Kidney (tissue), 14 donors: ENCODE results near the gene CTNNA2. TPM values are rescaled to one million over a fixed set of nuclear protein-coding genes. Genes with fewer than 3 reads are reported as not detected.

Source experiments
- DNase-seq, 5 donors: peaks; one replicate each; pipeline ENCODE4 v3.0.0-alpha.2; 2013 to 2020
- FAIRE-seq: peaks from 2 replicates; lab custom pipeline; 2012; peaks lifted over from hg19 to GRCh38; lab: Jason Lieb, UNC
- H3K27ac ChIP-seq, 2 donors: one replicate each; pipeline ENCODE4 v1.7.0; 2013; ENCODE audit warnings: low read depth in 2 of 2, low read length in 2 of 2, inconsistent platforms in 1 of 2
- H3K27me3 ChIP-seq: one replicate; pipeline ENCODE4 v1.7.1; 2013; ENCODE audit warnings: low read length, inconsistent platforms; ENCODE audit not compliant: control insufficient read depth, insufficient read depth
- H3K36me3 ChIP-seq, 3 donors: one replicate each; pipeline versions ENCODE4 v1.7.0 to v1.7.1; 2013; ENCODE audit warnings: low read length in 3 of 3, control low read depth in 1 of 3, inconsistent platforms in 1 of 3; ENCODE audit not compliant: insufficient read depth in 3 of 3, control insufficient read depth in 2 of 3
- H3K4me1 ChIP-seq, 3 donors: one replicate each; pipeline versions ENCODE4 v1.7.0 to v1.7.1; 2013; ENCODE audit warnings: low read length in 3 of 3, inconsistent platforms in 1 of 3, low read depth in 1 of 3; ENCODE audit not compliant: control insufficient read depth in 2 of 3, insufficient read depth in 2 of 3
- H3K4me3 ChIP-seq, 3 donors: one replicate each; pipeline versions ENCODE4 v1.7.0 to v1.8.1; 2013; ENCODE audit warnings: low read length in 3 of 3, control low read depth in 1 of 3, inconsistent platforms in 1 of 3
- H3K9ac ChIP-seq, 3 donors: one replicate each; pipeline versions ENCODE4 v1.7.0 to v1.7.1; 2013; ENCODE audit warnings: low read length in 3 of 3, control low read depth in 1 of 3, inconsistent platforms in 1 of 3
- H3K9me3 ChIP-seq, 3 donors: one replicate each; pipeline versions ENCODE4 v1.7.0 to v1.7.1; 2013; ENCODE audit warnings: low read length in 3 of 3, control low read depth in 1 of 3, inconsistent platforms in 1 of 3; ENCODE audit not compliant: control insufficient read depth in 2 of 3, insufficient read depth in 1 of 3
- intact Hi-C: fragments of 100-400 bp; cut with DNase I; formaldehyde crosslinking; loops from one replicate; pipeline ENCODE4 v1.11.1; 2022
- polyA plus RNA-seq: library from polyadenylated mRNA; stranded (reverse); fragments of 350-450 nt; fragmentation: Illumina TruSeq; extraction: RNeasy Lipid Tissue Mini Kit (QIAGEN cat#74804); gene quantifications from one replicate; pipeline ENCODE4 v1.2.3, GENCODE V29; 2014; ENCODE audit warnings: low read depth, low replicate concordance; ENCODE audit not compliant: insufficient read depth
- total RNA-seq: library from RNA; stranded (reverse); fragmentation: NEBNext Ultra II Directional; extraction: Animal tissue kit (Norgen Biotek cat#: 25700); gene quantifications from one replicate; pipeline ENCODE4 v1.2.1, GENCODE V29; 2021
- TF ChIP-seq, protein P1 (sequence below): IDR thresholded peaks from 3 replicates; pipeline ENCODE4 v1.5.1; 2012; ENCODE audit warnings: mild to moderate bottlenecking, moderate library complexity, borderline replicate concordance; ENCODE audit not compliant: insufficient read depth; ENCODE audit errors: extremely low read depth
- donor health status: control.
- donor health status: control.
- donor health status: control.
- donor health status: control.
- donor health status: control.
- donor health status: DM: yes; HTN: yes; CAD: no.
- donor health status: Normal renal cell carcinoma (clear cell type).

The CTNNA2 gene
- total and polyA plus RNA-seq, 2 donors from 2014 or later, result 0.47 TPM; not detected in 1

DNA sequence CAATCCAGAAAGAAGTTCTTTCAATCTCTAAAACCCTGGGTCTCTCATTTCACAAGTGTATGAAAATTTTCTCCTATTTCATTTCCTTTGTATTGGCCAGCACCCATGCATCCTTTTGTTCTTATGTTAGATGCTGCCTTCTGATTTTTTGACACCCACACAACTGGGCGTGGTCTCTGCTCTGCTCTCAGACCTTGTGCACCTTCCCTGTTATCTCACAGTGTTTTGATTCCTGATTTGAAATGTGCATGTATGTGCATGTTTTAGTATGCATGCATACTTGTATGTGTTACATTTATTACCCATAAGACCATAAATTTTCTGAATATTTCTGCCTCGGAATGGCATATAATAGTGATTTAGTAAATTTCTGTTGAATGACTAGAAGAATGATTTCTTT is 152.2 kb downstream of the CTNNA2 start:
- Histone ChIP-seq H3K4me3 (no peak overlapping the region), H3K27me3 (no peaks in the 10 kb centered on the region), H3K27ac (no peak overlapping the region), H3K4me1 (no peaks in the 10 kb centered on the region), H3K9ac (no peak overlapping the region), H3K36me3 (no peaks in the 10 kb centered on the region), H3K9me3 (no peaks in the 10 kb centered on the region)
- intact Hi-C loops, result no loop called here
- TF ChIP-seq, protein P1, sequence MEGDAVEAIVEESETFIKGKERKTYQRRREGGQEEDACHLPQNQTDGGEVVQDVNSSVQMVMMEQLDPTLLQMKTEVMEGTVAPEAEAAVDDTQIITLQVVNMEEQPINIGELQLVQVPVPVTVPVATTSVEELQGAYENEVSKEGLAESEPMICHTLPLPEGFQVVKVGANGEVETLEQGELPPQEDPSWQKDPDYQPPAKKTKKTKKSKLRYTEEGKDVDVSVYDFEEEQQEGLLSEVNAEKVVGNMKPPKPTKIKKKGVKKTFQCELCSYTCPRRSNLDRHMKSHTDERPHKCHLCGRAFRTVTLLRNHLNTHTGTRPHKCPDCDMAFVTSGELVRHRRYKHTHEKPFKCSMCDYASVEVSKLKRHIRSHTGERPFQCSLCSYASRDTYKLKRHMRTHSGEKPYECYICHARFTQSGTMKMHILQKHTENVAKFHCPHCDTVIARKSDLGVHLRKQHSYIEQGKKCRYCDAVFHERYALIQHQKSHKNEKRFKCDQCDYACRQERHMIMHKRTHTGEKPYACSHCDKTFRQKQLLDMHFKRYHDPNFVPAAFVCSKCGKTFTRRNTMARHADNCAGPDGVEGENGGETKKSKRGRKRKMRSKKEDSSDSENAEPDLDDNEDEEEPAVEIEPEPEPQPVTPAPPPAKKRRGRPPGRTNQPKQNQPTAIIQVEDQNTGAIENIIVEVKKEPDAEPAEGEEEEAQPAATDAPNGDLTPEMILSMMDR, result no peak
- DNase-seq (no peak), FAIRE-seq (no peak)

DNA sequence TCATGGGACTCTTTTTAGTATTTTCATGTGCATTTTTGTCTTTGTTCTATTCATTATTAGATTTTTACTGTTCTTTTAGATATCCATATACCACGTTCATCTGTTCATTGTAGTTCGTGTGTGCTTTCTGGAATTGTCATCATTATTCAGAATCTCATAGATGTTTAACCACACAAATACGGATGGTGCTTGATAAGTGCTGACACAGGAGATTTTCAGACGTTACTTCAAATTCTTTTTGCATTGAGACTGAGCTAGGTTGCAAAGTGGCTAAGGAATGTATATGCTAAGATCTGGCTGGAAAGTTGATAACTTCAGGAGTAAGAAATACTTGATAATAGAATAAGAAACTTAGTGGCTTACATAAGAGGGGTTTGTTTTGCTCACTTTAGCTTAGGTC is 153.6 kb downstream of the CTNNA2 start:
- no peak overlapping the region for H3K4me3 ChIP-seq
- intact Hi-C loops, result no loop called here
- TF ChIP-seq, protein P1, result no peak
- FAIRE-seq (no peak), DNase-seq (no peak)
- H3K27ac ChIP-seq, result no peak overlapping the region
- H3K9me3 ChIP-seq, result no peaks in the 10 kb centered on the region
- no peak overlapping the region for H3K9ac ChIP-seq
- H3K27me3 ChIP-seq, result no peaks in the 10 kb centered on the region
- H3K36me3 ChIP-seq, result no peaks in the 10 kb centered on the region
- no peaks in the 10 kb centered on the region for H3K4me1 ChIP-seq

GRCh38 chr2:79669714-79670113 is 156.9 kb downstream of the CTNNA2 start:
- Histone ChIP-seq H3K9ac (no peak overlapping the region), H3K9me3 (no peaks in the 10 kb centered on the region), H3K27ac (no peak overlapping the region), H3K4me1 (no peaks in the 10 kb centered on the region), H3K36me3 (no peaks in the 10 kb centered on the region), H3K4me3 (no peak overlapping the region), H3K27me3 (no peaks in the 10 kb centered on the region)
- FAIRE-seq, result no peak
- intact Hi-C loops, result no loop called here
- DNase-seq, result peak in 1 of 5 donors; percentile 43
- TF ChIP-seq, protein P1, result no peak

GRCh38 chr2:79670198-79670597 is 157.3 kb downstream of the CTNNA2 start:
- no peaks in the 10 kb centered on the region for H3K9me3 ChIP-seq
- no peak overlapping the region for H3K4me3 ChIP-seq
- no peaks in the 10 kb centered on the region for H3K27me3 ChIP-seq
- H3K9ac ChIP-seq, result no peak overlapping the region
- intact Hi-C loops, result no loop called here
- no peaks in the 10 kb centered on the region for H3K4me1 ChIP-seq
- FAIRE-seq (no peak), DNase-seq (peak in 1 of 5 donors; percentile 60)
- H3K36me3 ChIP-seq, result no peaks in the 10 kb centered on the region
- H3K27ac ChIP-seq, result no peak overlapping the region
- TF ChIP-seq, protein P1, result no peak
